ENCODE results near the gene SLC2A1. TPM values are rescaled to one million over a fixed set of nuclear protein-coding genes. Genes with fewer than 3 reads are reported as not detected.
A peak's percentile ranks its signal among the peaks of the same experiment; 100 is the strongest.

Gene SLC2A1
- total and polyA plus RNA-seq, 9 of the 15 experiments (the other 6 are each of a cell fraction or from before 2014, with no cell fraction given), result 12.6 to 153 (median 48.0) TPM

- no peak for TF ChIP-seq HLTF (IDR thresholded peaks at IDR 0.05)
- TF ChIP-seq ZNF655 (CRISPR knock-in tag; IDR thresholded peaks at IDR 0.05), result no peak
- no peak for TF ChIP-seq FOXO4 (CRISPR knock-in tag; IDR thresholded peaks at IDR 0.05)
- peak; percentile 58 for TF ChIP-seq PML (IDR thresholded peaks at IDR 0.05; ENCODE audit: low read length)
- no peak for TF ChIP-seq PCBP2 (IDR thresholded peaks at IDR 0.05; ENCODE audit: low read depth, low read length, poor library complexity, severe bottlenecking)
- no peak for TF ChIP-seq ZZZ3 (IDR thresholded peaks at IDR 0.05)
- no peak for TF ChIP-seq THRAP3 (IDR thresholded peaks at IDR 0.05; ENCODE audit: borderline replicate concordance)
- no peak for TF ChIP-seq SMAD1 (IDR thresholded peaks at IDR 0.05; ENCODE audit: low read depth, low read length, partially characterized antibody)
- TF ChIP-seq IRF2 (CRISPR knock-in tag; IDR thresholded peaks at IDR 0.05), result no peak
- peak; percentile 74 for TF ChIP-seq NFRKB (IDR thresholded peaks at IDR 0.05; ENCODE audit: low read depth)
- no peak for TF ChIP-seq ZFP1 (CRISPR knock-in tag; IDR thresholded peaks at IDR 0.05)
- no peak for TF ChIP-seq CHD7 (IDR thresholded peaks at IDR 0.05; ENCODE audit: low read depth, low read length)
These were observed at the start of gene SLC2A1 (continued) for GRCh38 chr1:42958488-42959319.
